ENCODE data around the gene ARL5B. TPM values are rescaled to one million over a fixed set of nuclear protein-coding genes. Genes with fewer than 3 reads are reported as not detected.
A peak's percentile ranks its signal among the peaks of the same experiment; 100 is the strongest.

The ARL5B gene
- total and polyA plus RNA-seq, 9 of the 15 experiments (the other 6 are each of a cell fraction or from before 2014, with no cell fraction given) = 4.1 to 22.2 (median 15.1) TPM

DNA sequence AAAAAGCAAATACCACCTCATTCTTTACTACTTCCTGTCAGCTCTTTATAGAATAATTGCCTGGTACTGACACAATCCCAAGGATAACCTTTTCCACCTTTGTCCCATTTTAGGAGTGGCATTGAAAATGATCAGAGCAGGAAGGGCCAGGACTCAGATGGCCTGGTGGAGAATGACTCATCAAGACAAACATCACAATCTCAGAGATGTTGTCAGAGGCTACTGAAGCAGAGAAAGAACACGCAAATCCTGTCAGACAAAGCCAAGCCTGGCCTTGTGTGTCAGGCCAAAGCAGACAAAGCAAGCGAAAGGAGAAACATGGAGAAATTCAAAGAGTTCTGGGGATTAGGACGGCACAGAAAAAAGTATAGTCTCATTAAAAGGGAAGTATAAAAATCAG, 48.7 kb upstream of the ARL5B start:
- intact Hi-C loops (cut with micrococcal nuclease) (no loop called here), in situ Hi-C loops (cut with MboI) (no loop called here)
- H3K4me3 ChIP-seq = no peak overlapping the region
- ATAC-seq (peak; percentile 84), DNase-seq (ENCODE audit: extremely low read depth in 1 of 4, low spot score in 3 of 4) (peak in 2 of 4 experiments; percentile 27 to 44), FAIRE-seq (peak; percentile 15)
- 0 out of 3 replicates have a peak overlapping the region, but pooled peaks have one; percentile 0 for H3K27ac ChIP-seq (ENCODE audit: extremely low read depth, low read depth, low read length)
- no peak overlapping the region for H2AFZ ChIP-seq (ENCODE audit: low read depth, low read length)
- H3K9ac ChIP-seq (ENCODE audit: insufficient read depth in 1 of 2, low read depth in 2 of 2, low read length in 2 of 2) = peak overlapping the region in 1 of 2 experiments; percentile 15; a peak in 1 of 4 replicates
- H3K9me3 ChIP-seq (replicated peaks; ENCODE audit: control insufficient read depth, insufficient read depth, low read depth, low read length) = no peaks in the 10 kb centered on the region
- BruUV-seq (replicated peaks) = no TSS peak
- 53% methylated on average over 3 of the region's 3 CpGs for WGBS (ENCODE audit: insufficient coverage, low coverage, missing lambda C conversion rate)
- ChIA-PET POLR2A (interaction anchor here (0.9 kb wide), 1 partner anchor 10 kb away, joined by 3 read pairs; no protein-coding TSS in a partner anchor), CTCF (ENCODE audit: low intra/inter-chr PET ratio) (no interaction called here)
- H3K79me2 ChIP-seq (ENCODE audit: control insufficient read depth, insufficient read depth, low read length) = no peaks in the 10 kb centered on the region
- no peaks in the 10 kb centered on the region; a peak in 1 of 5 replicates for H3K4me1 ChIP-seq (replicated peaks in 1 of 2; ENCODE audit: control insufficient read depth in 2 of 2, insufficient read depth in 2 of 2, low read length in 2 of 2)
- H3K27me3 ChIP-seq (ENCODE audit: control insufficient read depth in 2 of 2, insufficient read depth in 2 of 2, low read length in 2 of 2) = no peaks in the 10 kb centered on the region
- H3K4me2 ChIP-seq (ENCODE audit: insufficient read depth, low read length) = no peak overlapping the region
- H3K9me1 ChIP-seq (ENCODE audit: control insufficient read depth, insufficient read depth, low read length) = no peaks in the 10 kb centered on the region
- no peaks in the 10 kb centered on the region for H4K20me1 ChIP-seq (replicated peaks; ENCODE audit: control insufficient read depth, insufficient read depth, low read length)
- peaks cover 73% of the 10 kb centered on the region; the same call in 2 of the 3 replicates for H3K36me3 ChIP-seq (ENCODE audit: control insufficient read depth, insufficient read depth, low read length)
- TF ChIP-seq FOSL1 (tag; conservative IDR thresholded peaks at IDR 0.05) (peak; percentile 86), DPF2 (IDR thresholded peaks at IDR 0.05) (0 out of 2 replicates have a peak, but pooled peaks have one; percentile 48), ATF3 (IDR thresholded peaks at IDR 0.05) (peak; percentile 89), ATF3 (CRISPR knock-in tag; conservative IDR thresholded peaks at IDR 0.05) (no peak), IRF1 (CRISPR knock-in tag; IDR thresholded peaks at IDR 0.05; ENCODE audit: borderline replicate concordance) (no peak), ZNF23 (CRISPR knock-in tag; IDR thresholded peaks at IDR 0.05) (no peak), PKNOX1 (IDR thresholded peaks at IDR 0.05) (peak; percentile 21; the same call in 1 of the 2 replicates), PBX2 (CRISPR knock-in tag; IDR thresholded peaks at IDR 0.05; ENCODE audit: low read depth) (no peak), PBX2 (tag; conservative IDR thresholded peaks at IDR 0.05; ENCODE audit: low read depth) (no peak), MTA2 (IDR thresholded peaks at IDR 0.05; ENCODE audit: low read depth) (no peak), KDM1A (IDR thresholded peaks at IDR 0.05) (no peak; a peak in 1 of 4 replicates), ARID1B (IDR thresholded peaks at IDR 0.05) (peak; percentile 55; the same call in 1 of the 2 replicates), E2F8 (IDR thresholded peaks at IDR 0.05; ENCODE audit: low read depth, partially characterized antibody) (no peak)
